ENCODE measurements around the gene TULP4. TPM values are rescaled to one million over a fixed set of nuclear protein-coding genes. Genes with fewer than 3 reads are reported as not detected.

TULP4 gene
- total RNA-seq, 4 donors from 2014 or later, result 209 to 459 (median 292) TPM

DNA sequence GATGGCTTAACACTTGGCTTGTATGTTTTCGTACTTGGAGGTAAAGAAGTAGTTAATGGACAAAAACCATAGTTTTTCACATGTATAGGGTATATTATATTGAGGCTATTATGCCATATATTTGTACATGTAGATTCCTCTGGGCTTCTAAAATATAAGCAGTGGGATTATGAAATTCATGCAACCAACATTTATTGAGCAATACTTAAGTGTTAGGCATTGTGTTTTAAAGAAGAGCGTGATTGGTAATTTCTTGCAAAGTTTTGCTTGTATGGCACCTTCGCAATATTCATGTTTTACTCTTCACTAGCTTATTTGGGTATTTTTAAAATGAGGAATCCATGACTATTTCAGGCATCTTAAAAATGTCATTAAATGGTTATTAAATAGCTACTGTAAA is 2.5 kb downstream of the TULP4 start:
- Histone ChIP-seq H3K27me3 (no peaks in the 10 kb centered on the region), H3K4me1 (peaks cover 4 to 8% of the 10 kb centered on the region in 2 donors), H3K36me3 (no peaks in the 10 kb centered on the region), H3K27ac (no peak overlapping the region), H3K9me3 (no peaks in the 10 kb centered on the region), H3K4me3 (replicated peaks in 1 of 3) (no peak overlapping the region)
- DNase-seq, result no peak
- WGBS, 2 donors, result 97 to 99% methylated on average over 3 of the region's 3 CpGs
- intact Hi-C loops (cut with DNase I), result no loop called here
- TF ChIP-seq POLR2A (IDR thresholded peaks at IDR 0.05), result no peak
- TF ChIP-seq, protein P1, sequence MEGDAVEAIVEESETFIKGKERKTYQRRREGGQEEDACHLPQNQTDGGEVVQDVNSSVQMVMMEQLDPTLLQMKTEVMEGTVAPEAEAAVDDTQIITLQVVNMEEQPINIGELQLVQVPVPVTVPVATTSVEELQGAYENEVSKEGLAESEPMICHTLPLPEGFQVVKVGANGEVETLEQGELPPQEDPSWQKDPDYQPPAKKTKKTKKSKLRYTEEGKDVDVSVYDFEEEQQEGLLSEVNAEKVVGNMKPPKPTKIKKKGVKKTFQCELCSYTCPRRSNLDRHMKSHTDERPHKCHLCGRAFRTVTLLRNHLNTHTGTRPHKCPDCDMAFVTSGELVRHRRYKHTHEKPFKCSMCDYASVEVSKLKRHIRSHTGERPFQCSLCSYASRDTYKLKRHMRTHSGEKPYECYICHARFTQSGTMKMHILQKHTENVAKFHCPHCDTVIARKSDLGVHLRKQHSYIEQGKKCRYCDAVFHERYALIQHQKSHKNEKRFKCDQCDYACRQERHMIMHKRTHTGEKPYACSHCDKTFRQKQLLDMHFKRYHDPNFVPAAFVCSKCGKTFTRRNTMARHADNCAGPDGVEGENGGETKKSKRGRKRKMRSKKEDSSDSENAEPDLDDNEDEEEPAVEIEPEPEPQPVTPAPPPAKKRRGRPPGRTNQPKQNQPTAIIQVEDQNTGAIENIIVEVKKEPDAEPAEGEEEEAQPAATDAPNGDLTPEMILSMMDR (IDR thresholded peaks at IDR 0.05), result no peak

DNA sequence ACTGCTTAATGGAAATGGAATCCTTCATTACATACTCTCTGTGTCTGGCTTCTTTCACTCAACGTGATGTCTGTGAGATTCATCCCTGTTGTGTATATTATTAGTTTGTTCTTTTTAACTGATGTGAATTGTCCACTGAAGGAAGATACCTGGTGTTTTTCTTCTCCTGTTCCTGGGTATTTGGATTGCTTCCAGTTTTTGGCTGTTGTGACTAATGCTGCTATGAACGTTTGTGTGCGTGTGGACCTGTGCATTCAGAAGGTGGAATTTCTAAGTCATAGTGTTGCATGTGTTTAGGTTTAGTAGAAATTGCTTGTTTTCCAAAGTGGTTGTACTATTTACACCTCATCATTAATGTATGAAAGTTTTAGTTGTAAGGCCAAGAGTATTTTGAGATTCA is 3.8 kb downstream of the TULP4 start:
- WGBS, 2 donors, result 62 to 67% methylated on average over 3 of the region's 3 CpGs
- no peak for TF ChIP-seq POLR2A (IDR thresholded peaks at IDR 0.05)
- TF ChIP-seq, protein P1 (IDR thresholded peaks at IDR 0.05), result no peak
- no peak overlapping the region for H3K27ac ChIP-seq
- H3K36me3 ChIP-seq, result no peaks in the 10 kb centered on the region
- intact Hi-C loops (cut with DNase I), result no loop called here
- no peaks in the 10 kb centered on the region for H3K9me3 ChIP-seq
- H3K4me1 ChIP-seq, result peaks cover 4 to 8% of the 10 kb centered on the region in 2 donors
- H3K4me3 ChIP-seq (replicated peaks in 1 of 3), result no peak overlapping the region
- H3K27me3 ChIP-seq, result no peaks in the 10 kb centered on the region
- DNase-seq, result no peak

DNA sequence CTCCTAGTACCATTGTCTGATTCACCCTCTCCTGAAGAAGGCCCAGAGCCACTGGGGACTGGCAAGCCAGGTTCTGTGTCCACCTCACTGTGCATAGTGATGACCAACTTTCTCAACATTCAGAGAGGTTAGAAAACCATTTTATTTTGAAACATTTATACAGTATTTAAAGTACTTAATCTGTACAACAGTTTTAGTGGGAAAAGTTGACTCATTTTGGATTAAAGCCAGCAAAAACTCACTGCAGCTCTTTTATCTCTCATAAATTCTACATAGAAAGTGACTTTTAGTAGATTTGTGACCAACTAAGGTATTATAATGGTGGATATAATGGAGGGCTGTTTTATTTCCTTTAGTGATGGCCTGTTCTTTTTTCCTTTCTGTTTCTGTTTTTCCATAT is 9.7 kb downstream of the TULP4 start:
- no peak for DNase-seq
- H3K36me3 ChIP-seq, result no peaks in the 10 kb centered on the region
- H3K27ac ChIP-seq, result no peak overlapping the region
- H3K4me3 ChIP-seq (replicated peaks in 1 of 3), result no peak overlapping the region
- TF ChIP-seq, protein P1 (IDR thresholded peaks at IDR 0.05), result no peak
- no peak for TF ChIP-seq POLR2A (IDR thresholded peaks at IDR 0.05)
- no peaks in the 10 kb centered on the region for H3K27me3 ChIP-seq
- no peaks in the 10 kb centered on the region for H3K9me3 ChIP-seq
- intact Hi-C loops (cut with DNase I), result no loop called here
- H3K4me1 ChIP-seq, result peaks cover under 1 to 19% of the 10 kb centered on the region in 2 donors

DNA sequence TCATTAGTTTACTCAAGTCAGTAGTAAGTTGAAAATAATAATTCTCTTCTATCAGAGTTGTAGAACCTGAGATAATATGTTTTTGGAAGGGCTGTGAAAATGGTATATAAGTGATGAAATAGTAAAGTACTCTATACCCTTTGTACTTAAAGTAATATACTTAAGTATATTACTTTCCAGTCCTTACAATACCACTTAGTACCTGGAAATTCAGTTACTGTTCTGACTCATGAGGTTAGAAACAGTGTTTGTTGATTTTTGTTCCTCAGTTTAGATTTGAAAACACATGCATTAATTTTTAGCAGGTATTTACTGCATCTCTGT is 10.1 kb downstream of the TULP4 start:
- Histone ChIP-seq H3K27me3 (no peaks in the 10 kb centered on the region), H3K27ac (no peak overlapping the region), H3K4me1 (peaks cover 5 to 19% of the 10 kb centered on the region in 2 donors), H3K4me3 (replicated peaks in 1 of 3) (no peak overlapping the region), H3K9me3 (no peaks in the 10 kb centered on the region), H3K36me3 (no peaks in the 10 kb centered on the region)
- TF ChIP-seq, protein P1 (IDR thresholded peaks at IDR 0.05), result no peak
- TF ChIP-seq POLR2A (IDR thresholded peaks at IDR 0.05), result no peak
- intact Hi-C loops (cut with DNase I), result no loop called here
- no peak for DNase-seq

GRCh38 chr6:158322724-158323560 is 10.7 kb downstream of the TULP4 start:
- Histone ChIP-seq H3K27me3 (no peaks in the 10 kb centered on the region), H3K4me3 (replicated peaks in 1 of 3) (no peak overlapping the region), H3K36me3 (no peaks in the 10 kb centered on the region), H3K27ac (no peak overlapping the region), H3K9me3 (no peaks in the 10 kb centered on the region), H3K4me1 (peaks cover 10 to 25% of the 10 kb centered on the region in 2 donors)
- no peak for DNase-seq
- intact Hi-C loops (cut with DNase I), result no loop called here
- 77 to 79% methylated on average over 11 of the region's 11 CpGs for WGBS, 2 donors
- TF ChIP-seq, protein P1 (IDR thresholded peaks at IDR 0.05), result no peak
- no peak for TF ChIP-seq POLR2A (IDR thresholded peaks at IDR 0.05)

Measured in thyroid gland (tissue), 4 donors.